Kidney (tissue), 14 donors: ENCODE results near the gene ZNF154. TPM values are rescaled to one million over a fixed set of nuclear protein-coding genes. Genes with fewer than 3 reads are reported as not detected.

Experiments used
- DNase-seq, 5 donors: peaks; one replicate each; pipeline ENCODE4 v3.0.0-alpha.2; 2013 to 2020
- FAIRE-seq: peaks from 2 replicates; lab custom pipeline; 2012; peaks lifted over from hg19 to GRCh38; lab: Jason Lieb, UNC
- H3K27ac ChIP-seq, 2 donors: one replicate each; pipeline ENCODE4 v1.7.0; 2013; ENCODE audit warnings: low read depth in 2 of 2, low read length in 2 of 2, inconsistent platforms in 1 of 2
- H3K27me3 ChIP-seq: one replicate; pipeline ENCODE4 v1.7.1; 2013; ENCODE audit warnings: low read length, inconsistent platforms; ENCODE audit not compliant: control insufficient read depth, insufficient read depth
- H3K36me3 ChIP-seq, 3 donors: one replicate each; pipeline versions ENCODE4 v1.7.0 to v1.7.1; 2013; ENCODE audit warnings: low read length in 3 of 3, control low read depth in 1 of 3, inconsistent platforms in 1 of 3; ENCODE audit not compliant: insufficient read depth in 3 of 3, control insufficient read depth in 2 of 3
- H3K4me1 ChIP-seq, 3 donors: one replicate each; pipeline versions ENCODE4 v1.7.0 to v1.7.1; 2013; ENCODE audit warnings: low read length in 3 of 3, inconsistent platforms in 1 of 3, low read depth in 1 of 3; ENCODE audit not compliant: control insufficient read depth in 2 of 3, insufficient read depth in 2 of 3
- H3K4me3 ChIP-seq, 3 donors: one replicate each; pipeline versions ENCODE4 v1.7.0 to v1.8.1; 2013; ENCODE audit warnings: low read length in 3 of 3, control low read depth in 1 of 3, inconsistent platforms in 1 of 3
- H3K9ac ChIP-seq, 3 donors: one replicate each; pipeline versions ENCODE4 v1.7.0 to v1.7.1; 2013; ENCODE audit warnings: low read length in 3 of 3, control low read depth in 1 of 3, inconsistent platforms in 1 of 3
- H3K9me3 ChIP-seq, 3 donors: one replicate each; pipeline versions ENCODE4 v1.7.0 to v1.7.1; 2013; ENCODE audit warnings: low read length in 3 of 3, control low read depth in 1 of 3, inconsistent platforms in 1 of 3; ENCODE audit not compliant: control insufficient read depth in 2 of 3, insufficient read depth in 1 of 3
- intact Hi-C: fragments of 100-400 bp; cut with DNase I; formaldehyde crosslinking; loops from one replicate; pipeline ENCODE4 v1.11.1; 2022
- polyA plus RNA-seq: library from polyadenylated mRNA; stranded (reverse); fragments of 350-450 nt; fragmentation: Illumina TruSeq; extraction: RNeasy Lipid Tissue Mini Kit (QIAGEN cat#74804); gene quantifications from one replicate; pipeline ENCODE4 v1.2.3, GENCODE V29; 2014; ENCODE audit warnings: low read depth, low replicate concordance; ENCODE audit not compliant: insufficient read depth
- total RNA-seq: library from RNA; stranded (reverse); fragmentation: NEBNext Ultra II Directional; extraction: Animal tissue kit (Norgen Biotek cat#: 25700); gene quantifications from one replicate; pipeline ENCODE4 v1.2.1, GENCODE V29; 2021
- TF ChIP-seq, protein P1 (sequence below): IDR thresholded peaks from 3 replicates; pipeline ENCODE4 v1.5.1; 2012; ENCODE audit warnings: mild to moderate bottlenecking, moderate library complexity, borderline replicate concordance; ENCODE audit not compliant: insufficient read depth; ENCODE audit errors: extremely low read depth
- donor health status: control.
- donor health status: control.
- donor health status: control.
- donor health status: control.
- donor health status: control.
- donor health status: DM: yes; HTN: yes; CAD: no.
- donor health status: Normal renal cell carcinoma (clear cell type).

ZNF154 gene
- total and polyA plus RNA-seq, 2 donors from 2014 or later, result 2.2 to 11.1 TPM

DNA sequence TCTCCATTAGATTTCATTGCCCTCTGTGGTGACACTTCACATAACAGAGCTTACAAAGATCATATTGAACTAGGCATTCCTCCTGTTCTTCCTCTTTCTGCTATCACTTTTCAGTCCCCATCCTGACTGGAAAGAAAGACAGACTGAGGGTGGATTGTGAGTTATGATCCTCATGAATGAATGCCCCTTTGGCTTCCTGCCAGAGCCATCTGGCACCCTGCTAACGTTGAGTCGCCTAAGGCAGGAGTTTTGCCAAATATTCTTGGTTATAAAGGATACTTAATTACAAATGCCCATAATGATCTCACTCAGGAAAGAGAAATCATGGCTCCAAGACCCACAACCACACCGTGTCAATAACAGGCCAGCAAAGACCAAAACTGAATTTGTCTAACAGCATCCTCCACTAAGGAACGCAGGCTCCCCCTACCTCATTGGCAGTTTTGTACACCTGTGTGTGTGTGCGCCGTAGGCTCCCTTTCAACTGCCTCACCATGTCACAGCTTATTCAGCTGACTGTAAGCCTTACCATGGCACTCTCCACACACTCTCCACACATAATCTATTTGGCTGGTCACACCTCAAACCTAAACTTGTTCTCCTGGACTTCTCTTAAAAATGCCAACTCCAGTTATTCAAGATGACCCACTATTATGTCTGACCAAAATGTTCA is 60.5 kb downstream of the ZNF154 start:
- H3K9ac ChIP-seq, result no peak overlapping the region
- FAIRE-seq, result no peak
- no peaks in the 10 kb centered on the region for H3K36me3 ChIP-seq
- no peak overlapping the region for H3K4me3 ChIP-seq
- intact Hi-C loops, result no loop called here
- no peak overlapping the region for H3K27ac ChIP-seq
- peaks cover 0 to 20% (median 3%) of the 10 kb centered on the region in 3 donors for H3K9me3 ChIP-seq
- H3K27me3 ChIP-seq, result no peaks in the 10 kb centered on the region
- no peaks in the 10 kb centered on the region for H3K4me1 ChIP-seq
- TF ChIP-seq, protein P1, sequence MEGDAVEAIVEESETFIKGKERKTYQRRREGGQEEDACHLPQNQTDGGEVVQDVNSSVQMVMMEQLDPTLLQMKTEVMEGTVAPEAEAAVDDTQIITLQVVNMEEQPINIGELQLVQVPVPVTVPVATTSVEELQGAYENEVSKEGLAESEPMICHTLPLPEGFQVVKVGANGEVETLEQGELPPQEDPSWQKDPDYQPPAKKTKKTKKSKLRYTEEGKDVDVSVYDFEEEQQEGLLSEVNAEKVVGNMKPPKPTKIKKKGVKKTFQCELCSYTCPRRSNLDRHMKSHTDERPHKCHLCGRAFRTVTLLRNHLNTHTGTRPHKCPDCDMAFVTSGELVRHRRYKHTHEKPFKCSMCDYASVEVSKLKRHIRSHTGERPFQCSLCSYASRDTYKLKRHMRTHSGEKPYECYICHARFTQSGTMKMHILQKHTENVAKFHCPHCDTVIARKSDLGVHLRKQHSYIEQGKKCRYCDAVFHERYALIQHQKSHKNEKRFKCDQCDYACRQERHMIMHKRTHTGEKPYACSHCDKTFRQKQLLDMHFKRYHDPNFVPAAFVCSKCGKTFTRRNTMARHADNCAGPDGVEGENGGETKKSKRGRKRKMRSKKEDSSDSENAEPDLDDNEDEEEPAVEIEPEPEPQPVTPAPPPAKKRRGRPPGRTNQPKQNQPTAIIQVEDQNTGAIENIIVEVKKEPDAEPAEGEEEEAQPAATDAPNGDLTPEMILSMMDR, result no peak
- DNase-seq, result no peak

Other genes with a start within 250 kb of the ZNF154 start
- gene ZNF772, start 231.6 kb downstream of the ZNF154 start, total RNA-seq, result 20.0 TPM
- 3.1 TPM for gene ZNF772, start 231.6 kb downstream of the ZNF154 start, polyA plus RNA-seq
- gene ZNF419, start 221.5 kb downstream of the ZNF154 start, total RNA-seq, result 15.4 TPM
- gene ZNF419, start 221.5 kb downstream of the ZNF154 start, polyA plus RNA-seq, result 5.7 TPM
- 12.1 TPM for gene ZNF773, start 209.3 kb downstream of the ZNF154 start, total RNA-seq
- gene ZNF773, start 209.3 kb downstream of the ZNF154 start, polyA plus RNA-seq, result 3.4 TPM
- gene ZNF549, start 181.8 kb downstream of the ZNF154 start, total RNA-seq, result 8.7 TPM
- gene ZNF549, start 181.8 kb downstream of the ZNF154 start, polyA plus RNA-seq, result 2.4 TPM
- 15.1 TPM for gene ZNF550, start 149.3 kb downstream of the ZNF154 start, total RNA-seq
- 2.5 TPM for gene ZNF550, start 149.3 kb downstream of the ZNF154 start, polyA plus RNA-seq
- 8.0 TPM for gene ZNF416, start 130.3 kb downstream of the ZNF154 start, total RNA-seq
- 3.5 TPM for gene ZNF416, start 130.3 kb downstream of the ZNF154 start, polyA plus RNA-seq
- gene ZIK1, start 125.1 kb downstream of the ZNF154 start, total RNA-seq, result 9.3 TPM
- 3.1 TPM for gene ZIK1, start 125.1 kb downstream of the ZNF154 start, polyA plus RNA-seq
- gene ZNF530, start 109.3 kb downstream of the ZNF154 start, total RNA-seq, result 3.5 TPM
- 1.1 TPM for gene ZNF530, start 109.3 kb downstream of the ZNF154 start, polyA plus RNA-seq
- 25.4 TPM for gene ZNF134, start 95.0 kb downstream of the ZNF154 start, total RNA-seq
- gene ZNF134, start 95.0 kb downstream of the ZNF154 start, polyA plus RNA-seq, result 5.8 TPM
- gene ZNF211, start 76.0 kb downstream of the ZNF154 start, total RNA-seq, result 19.6 TPM
- gene ZNF211, start 76.0 kb downstream of the ZNF154 start, polyA plus RNA-seq, result 9.1 TPM
- not detected for gene ZSCAN4, start 40.3 kb downstream of the ZNF154 start, total RNA-seq
- gene ZSCAN4, start 40.3 kb downstream of the ZNF154 start, polyA plus RNA-seq, result not detected
- 13.9 TPM for gene ZNF551, start 27.2 kb downstream of the ZNF154 start, total RNA-seq
- 1.3 TPM for gene ZNF551, start 27.2 kb downstream of the ZNF154 start, polyA plus RNA-seq
- 16.5 TPM for gene ZNF671, start 18.4 kb upstream of the ZNF154 start, total RNA-seq
- gene ZNF671, start 18.4 kb upstream of the ZNF154 start, polyA plus RNA-seq, result 10.1 TPM
- 20.5 TPM for gene ZNF776, start 37.6 kb upstream of the ZNF154 start, total RNA-seq
- 5.6 TPM for gene ZNF776, start 37.6 kb upstream of the ZNF154 start, polyA plus RNA-seq
- gene ZNF586, start 60.5 kb upstream of the ZNF154 start, total RNA-seq, result 18.7 TPM
- gene ZNF586, start 60.5 kb upstream of the ZNF154 start, polyA plus RNA-seq, result 6.3 TPM
- 13.8 TPM for gene ZNF552, start 105.7 kb upstream of the ZNF154 start, total RNA-seq
- 10.7 TPM for gene ZNF552, start 105.7 kb upstream of the ZNF154 start, polyA plus RNA-seq
- gene ZNF587B, start 121.1 kb upstream of the ZNF154 start, total RNA-seq, result 23.6 TPM
- gene ZNF587B, start 121.1 kb upstream of the ZNF154 start, polyA plus RNA-seq, result 5.1 TPM
- 37.3 TPM for gene ZNF587, start 140.7 kb upstream of the ZNF154 start, total RNA-seq
- gene ZNF587, start 140.7 kb upstream of the ZNF154 start, polyA plus RNA-seq, result 3.7 TPM
- 27.7 TPM for gene ZNF814, start 179.8 kb upstream of the ZNF154 start, total RNA-seq
- gene ZNF814, start 179.8 kb upstream of the ZNF154 start, polyA plus RNA-seq, result 26.7 TPM
- 24.5 TPM for gene ZNF417, start 207.4 kb upstream of the ZNF154 start, total RNA-seq
- gene ZNF417, start 207.4 kb upstream of the ZNF154 start, polyA plus RNA-seq, result 3.0 TPM
- 17.6 TPM for gene ZNF418, start 226.2 kb upstream of the ZNF154 start, total RNA-seq
- 8.2 TPM for gene ZNF418, start 226.2 kb upstream of the ZNF154 start, polyA plus RNA-seq
- gene ZNF256, start 238.5 kb upstream of the ZNF154 start, total RNA-seq, result 9.3 TPM
- 3.7 TPM for gene ZNF256, start 238.5 kb upstream of the ZNF154 start, polyA plus RNA-seq